HepG2 (cell line): ENCODE results near the gene ABHD17B.

Experiments used
- HNRNPK ChIP-seq: fragments of 200-400 bp; formaldehyde crosslinking; IDR thresholded peaks from 2 replicates; pipeline ENCODE4 v1.6.1; 2018; ENCODE audit warnings: low read length, low read depth, moderate library complexity, mild to moderate bottlenecking; ENCODE audit not compliant: poor library complexity, severe bottlenecking
- MIER2 ChIP-seq: IDR thresholded peaks from 2 replicates; pipeline ENCODE4 v1.6.1; 2016; ENCODE audit warnings: missing biosample characterization, missing genetic modification reagents
- TF ChIP-seq, protein P1 (sequence below): sonication (generic); formaldehyde crosslinking; IDR thresholded peaks from 2 replicates; pipeline ENCODE4 v1.5.0; 2020; ENCODE audit warnings: mild to moderate bottlenecking, missing genetic modification reagents, moderate library complexity

DNA sequence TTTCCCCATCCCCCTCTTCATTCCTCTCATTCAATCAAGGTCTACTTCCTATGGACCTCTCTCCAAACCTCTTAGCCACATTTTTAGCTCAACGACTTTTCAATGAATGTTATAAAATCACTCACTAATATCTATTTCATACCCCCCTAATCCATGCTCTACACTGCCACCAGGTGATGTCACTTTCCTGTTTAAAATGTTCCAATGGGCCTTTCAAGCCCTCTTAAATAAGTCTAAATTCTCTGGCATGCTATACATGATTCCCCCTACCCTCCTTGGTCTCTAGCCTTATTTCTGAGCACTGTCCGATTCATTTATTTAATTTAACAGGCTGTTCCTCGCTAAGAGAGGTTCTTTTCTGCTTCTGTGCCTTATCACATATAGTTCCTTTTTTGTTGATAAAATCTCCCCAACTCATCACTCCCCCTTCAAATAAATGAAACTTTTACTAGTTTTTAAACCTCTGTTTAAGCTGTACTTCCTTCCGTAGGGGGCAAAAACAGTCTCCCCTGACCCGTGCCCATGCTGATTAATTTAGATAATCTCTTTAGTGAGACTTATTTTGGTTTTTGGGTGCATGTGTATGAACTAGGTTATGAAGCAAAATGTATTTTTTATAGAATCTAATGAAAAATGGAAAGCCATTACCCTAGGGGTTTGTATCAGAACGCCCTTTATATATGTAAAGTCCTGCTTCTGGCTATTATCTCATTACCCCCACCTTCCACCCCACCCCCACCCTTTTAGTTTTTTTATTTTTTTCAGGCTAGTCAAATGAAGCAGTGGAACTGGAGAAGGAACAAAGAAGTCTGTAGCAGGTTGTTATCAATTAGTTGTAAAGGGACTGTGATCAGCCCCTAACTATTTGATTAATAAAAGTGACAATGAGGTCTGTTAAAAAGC, 9.0 kb downstream of the ABHD17B start:
- TF ChIP-seq, protein P1, sequence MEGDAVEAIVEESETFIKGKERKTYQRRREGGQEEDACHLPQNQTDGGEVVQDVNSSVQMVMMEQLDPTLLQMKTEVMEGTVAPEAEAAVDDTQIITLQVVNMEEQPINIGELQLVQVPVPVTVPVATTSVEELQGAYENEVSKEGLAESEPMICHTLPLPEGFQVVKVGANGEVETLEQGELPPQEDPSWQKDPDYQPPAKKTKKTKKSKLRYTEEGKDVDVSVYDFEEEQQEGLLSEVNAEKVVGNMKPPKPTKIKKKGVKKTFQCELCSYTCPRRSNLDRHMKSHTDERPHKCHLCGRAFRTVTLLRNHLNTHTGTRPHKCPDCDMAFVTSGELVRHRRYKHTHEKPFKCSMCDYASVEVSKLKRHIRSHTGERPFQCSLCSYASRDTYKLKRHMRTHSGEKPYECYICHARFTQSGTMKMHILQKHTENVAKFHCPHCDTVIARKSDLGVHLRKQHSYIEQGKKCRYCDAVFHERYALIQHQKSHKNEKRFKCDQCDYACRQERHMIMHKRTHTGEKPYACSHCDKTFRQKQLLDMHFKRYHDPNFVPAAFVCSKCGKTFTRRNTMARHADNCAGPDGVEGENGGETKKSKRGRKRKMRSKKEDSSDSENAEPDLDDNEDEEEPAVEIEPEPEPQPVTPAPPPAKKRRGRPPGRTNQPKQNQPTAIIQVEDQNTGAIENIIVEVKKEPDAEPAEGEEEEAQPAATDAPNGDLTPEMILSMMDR, result no peak
- TF ChIP-seq MIER2, result no peak
- TF ChIP-seq HNRNPK, result no peak
